H9 (cell line): Measurements from ENCODE around the gene TEDDM1. TPM values are rescaled to one million over a fixed set of nuclear protein-coding genes. Genes with fewer than 3 reads are reported as not detected.

ENCODE experiments used
- DNase-seq: peaks from one replicate; pipeline ENCODE4 v3.0.0-alpha.2; 2017
- H2AFZ ChIP-seq: one replicate; pipeline ENCODE4 v1.6.1; 2013; ENCODE audit warnings: mild to moderate bottlenecking, low read length, control low read depth, moderate library complexity
- H2AK5ac ChIP-seq: 2 replicates; pipeline ENCODE4 v1.6.1; 2013; ENCODE audit warnings: low read length, control low read depth, mixed read lengths; ENCODE audit not compliant: insufficient read length
- H2BK120ac ChIP-seq: one replicate; pipeline ENCODE4 v1.6.1; 2013; ENCODE audit warnings: low read depth, mild to moderate bottlenecking, low read length, control low read depth, inconsistent platforms; ENCODE audit not compliant: poor library complexity, severe bottlenecking
- H2BK12ac ChIP-seq: 2 replicates; pipeline ENCODE4 v1.6.1; 2013; ENCODE audit warnings: low read length, control low read depth, mixed read lengths, low read depth; ENCODE audit not compliant: insufficient read length
- H2BK15ac ChIP-seq: 2 replicates; pipeline ENCODE4 v1.6.1; 2013; ENCODE audit warnings: low read depth, low read length, control low read depth
- H2BK20ac ChIP-seq: one replicate; pipeline ENCODE4 v1.6.1; 2013; ENCODE audit warnings: low read depth, mild to moderate bottlenecking, low read length, control low read depth, inconsistent platforms; ENCODE audit not compliant: poor library complexity, severe bottlenecking
- H2BK5ac ChIP-seq: 2 replicates; pipeline ENCODE4 v1.6.1; 2013; ENCODE audit warnings: low read length, control low read depth, mixed read lengths; ENCODE audit not compliant: insufficient read length
- H3K14ac ChIP-seq: 2 replicates; pipeline ENCODE4 v1.6.1; 2013; ENCODE audit warnings: low read length, control low read depth; ENCODE audit not compliant: insufficient read depth
- H3K18ac ChIP-seq: 2 replicates; pipeline ENCODE4 v1.6.1; 2013; ENCODE audit warnings: low read depth, mild to moderate bottlenecking, mixed read lengths, low read length, control low read depth; ENCODE audit not compliant: insufficient read length
- H3K23ac ChIP-seq: 2 replicates; pipeline ENCODE4 v1.6.1; 2013; ENCODE audit warnings: low read length, control low read depth, mixed read lengths, low read depth; ENCODE audit not compliant: insufficient read length
- H3K23me2 ChIP-seq: 2 replicates; pipeline ENCODE4 v1.6.1; 2013; ENCODE audit warnings: low read depth, mild to moderate bottlenecking, mixed read lengths, low read length, control low read depth; ENCODE audit not compliant: insufficient read length, poor library complexity, severe bottlenecking
- H3K27ac ChIP-seq: 2 replicates; pipeline ENCODE4 v1.5.1; 2013; ENCODE audit warnings: low read length, control low read depth, mixed read lengths, low read depth; ENCODE audit not compliant: insufficient read length
- H3K27me3 ChIP-seq: 2 replicates; pipeline ENCODE4 v1.6.1; 2013; ENCODE audit warnings: low read length, control low read depth, inconsistent platforms; ENCODE audit not compliant: insufficient read depth
- H3K4ac ChIP-seq: 2 replicates; pipeline ENCODE4 v1.6.1; 2013; ENCODE audit warnings: low read depth, mild to moderate bottlenecking, control low read depth, inconsistent platforms, low read length, moderate library complexity
- H3K4me1 ChIP-seq: 2 replicates; pipeline ENCODE4 v1.6.1; 2013; ENCODE audit warnings: low read length, control low read depth, inconsistent platforms; ENCODE audit not compliant: insufficient read depth
- H3K4me2 ChIP-seq: 2 replicates; pipeline ENCODE4 v1.6.1; 2013; ENCODE audit warnings: low read length, control low read depth, mixed read lengths; ENCODE audit not compliant: insufficient read length, insufficient read depth
- H3K56ac ChIP-seq: 2 replicates; pipeline ENCODE4 v1.6.1; 2013; ENCODE audit warnings: low read depth, mild to moderate bottlenecking, mixed read lengths, low read length, control low read depth; ENCODE audit not compliant: insufficient read length
- H3K79me1 ChIP-seq: 2 replicates; pipeline ENCODE4 v1.6.1; 2013; ENCODE audit warnings: low read depth, mild to moderate bottlenecking, moderate library complexity, low read length, control low read depth, inconsistent platforms; ENCODE audit not compliant: insufficient read depth, poor library complexity, severe bottlenecking
- H3K79me2 ChIP-seq: 2 replicates; pipeline ENCODE4 v1.6.1; 2013; ENCODE audit warnings: low read length, control low read depth, inconsistent platforms; ENCODE audit not compliant: insufficient read depth
- H3K9ac ChIP-seq: 2 replicates; pipeline ENCODE4 v1.6.1; 2013; ENCODE audit warnings: low read length, control low read depth, mixed read lengths; ENCODE audit not compliant: insufficient read length; ENCODE audit errors: extremely low read depth
- H3K9me3 ChIP-seq: one replicate; pipeline ENCODE4 v1.6.1; 2013; ENCODE audit warnings: low read depth, low read length, inconsistent platforms; ENCODE audit not compliant: control insufficient read depth
- H3T11ph ChIP-seq: one replicate; pipeline ENCODE4 v1.6.1; 2013; ENCODE audit warnings: mild to moderate bottlenecking, low read length, control low read depth, inconsistent platforms
- H4K20me1 ChIP-seq: one replicate; pipeline ENCODE4 v1.6.1; 2013; ENCODE audit not compliant: control insufficient read depth, insufficient read length, insufficient read depth
- H4K5ac ChIP-seq: 2 replicates; pipeline ENCODE4 v1.6.1; 2013; ENCODE audit warnings: low read depth, mild to moderate bottlenecking, mixed read lengths, low read length, control low read depth; ENCODE audit not compliant: insufficient read length
- H4K8ac ChIP-seq: replicated peaks from 2 replicates; pipeline ENCODE4 v1.6.1; 2013; ENCODE audit warnings: low read length, control low read depth, mixed read lengths, low read depth; ENCODE audit not compliant: insufficient read length
- H4K91ac ChIP-seq: 2 replicates; pipeline ENCODE4 v1.6.1; 2013; ENCODE audit warnings: low read depth, mild to moderate bottlenecking, moderate library complexity, mixed read lengths, low read length, control low read depth; ENCODE audit not compliant: insufficient read length
- H3K27ac Mint-ChIP-seq, 3 experiments: 2 replicates in 2 of 3; 3 replicates in 1 of 3; pipeline ENCODE4 v1.8.0; 2020 to 2021; ENCODE audit warnings: mixed read lengths in 3 of 3, mild to moderate bottlenecking in 1 of 3, moderate library complexity in 1 of 3
- H3K27me3 Mint-ChIP-seq: 2 replicates; pipeline ENCODE4 v1.8.0; 2021; ENCODE audit warnings: low read depth, mild to moderate bottlenecking, moderate library complexity, mixed read lengths
- H3K36me3 Mint-ChIP-seq, 3 experiments: 2 replicates in 2 of 3; 3 replicates in 1 of 3; pipeline ENCODE4 v1.8.0; 2020 to 2021; ENCODE audit warnings: low read depth in 3 of 3, mixed read lengths in 3 of 3; ENCODE audit not compliant: insufficient read depth in 1 of 3
- H3K4me1 Mint-ChIP-seq, 2 experiments: 2 replicates each; pipeline ENCODE4 v1.8.0; 2020; ENCODE audit warnings: mixed read lengths in 2 of 2
- H3K4me3 Mint-ChIP-seq, 2 experiments: 2 replicates in 1 of 2; 3 replicates in 1 of 2; pipeline ENCODE4 v1.8.0; 2020 to 2021; ENCODE audit warnings: mild to moderate bottlenecking in 2 of 2, mixed read lengths in 2 of 2, moderate library complexity in 1 of 2
- H3K9me3 Mint-ChIP-seq, 2 experiments: 2 replicates in 1 of 2; 3 replicates in 1 of 2; pipeline ENCODE4 v1.8.0; 2020; ENCODE audit warnings: mild to moderate bottlenecking in 2 of 2, mixed read lengths in 2 of 2, moderate library complexity in 1 of 2
- CTCF ChIP-seq: fragments of 200-600 bp; sonication (generic); conservative IDR thresholded peaks from 3 replicates; pipeline ENCODE4 v1.8.0; 2021; ENCODE audit warnings: antibody characterized with exemption, mild to moderate bottlenecking
- WGBS: extraction: QIAGEN DNeasy Blood & Tissue Kit; methylation state at CpG from one replicate; pipeline ENCODE4 v1.1.7; 2013; ENCODE audit warnings: missing lambda C conversion rate, low lambda C conversion rate, mixed read lengths; ENCODE audit not compliant: insufficient read length; ENCODE audit errors: extremely low coverage; 5-methylcytosine and 5-hydroxymethylcytosine counted together
- total RNA-seq: library from RNA; stranded (reverse); gene quantifications from 2 replicates; pipeline ENCODE4 v1.2.1, GENCODE V29; 2021

Gene TEDDM1
- total RNA-seq, 1 experiment from 2014 or later: not detected

GRCh38 chr1:182405578-182405977 lies 5.1 kb upstream of the TEDDM1 start:
- H3K27ac Mint-ChIP-seq: no peak overlapping the region

More at GRCh38 chr1:182405578-182405977, 5.1 kb upstream of the TEDDM1 start:
- no peaks in the 10 kb centered on the region; the same call in 1 of the 2 replicates for H3K4me1 ChIP-seq
- H2BK120ac ChIP-seq: no peak overlapping the region
- H3K79me1 ChIP-seq: no peaks in the 10 kb centered on the region
- H3K27ac ChIP-seq: no peak overlapping the region
- no peak for TF ChIP-seq CTCF
- no peak overlapping the region for H3K18ac ChIP-seq
- H4K20me1 ChIP-seq: no peaks in the 10 kb centered on the region
- H2BK15ac ChIP-seq: no peak overlapping the region
- no peak overlapping the region for H3K4me3 Mint-ChIP-seq
- peaks cover 4 to 7% of the 10 kb centered on the region in 2 experiments; a peak in 3 of 4 replicates for H3K4me1 Mint-ChIP-seq
- H3T11ph ChIP-seq: no peak overlapping the region
- no peak overlapping the region for H4K8ac ChIP-seq
- no peak overlapping the region for H4K5ac ChIP-seq
- H3K27me3 ChIP-seq: no peaks in the 10 kb centered on the region
- H3K23me2 ChIP-seq: no peaks in the 10 kb centered on the region
- no peak overlapping the region for H3K4ac ChIP-seq
- no peak overlapping the region for H2AFZ ChIP-seq
- H3K27me3 Mint-ChIP-seq: peaks cover 3% of the 10 kb centered on the region; the same call in 1 of the 2 replicates
- no peak overlapping the region for H2BK20ac ChIP-seq
- no peak overlapping the region for H4K91ac ChIP-seq
- no peak overlapping the region for H3K9ac ChIP-seq
- H3K14ac ChIP-seq: no peak overlapping the region
- no peaks in the 10 kb centered on the region for H3K79me2 ChIP-seq
- H3K23ac ChIP-seq: no peak overlapping the region
- no peak overlapping the region for H2BK12ac ChIP-seq
- H3K9me3 ChIP-seq: no peaks in the 10 kb centered on the region
- no peak overlapping the region for H2BK5ac ChIP-seq
- DNase-seq: no peak
- no peak overlapping the region for H2AK5ac ChIP-seq
- no peak overlapping the region for H3K56ac ChIP-seq
- peaks cover 4 to 6% of the 10 kb centered on the region in 2 experiments; a peak in 3 of 5 replicates for H3K9me3 Mint-ChIP-seq
- no peak overlapping the region for H3K4me2 ChIP-seq
- peaks cover 0 to 5% (median 0%) of the 10 kb centered on the region in 3 experiments; a peak in 1 of 7 replicates for H3K36me3 Mint-ChIP-seq
- no CpG with 5 or more reads among the region's 1 CpG for WGBS
